Astrocyte (in vitro differentiated cells and primary cell): ENCODE data around the gene GDPD4. TPM values are rescaled to one million over a fixed set of nuclear protein-coding genes. Genes with fewer than 3 reads are reported as not detected.

Experiments used
- DNase-seq: peaks from one replicate; pipeline ENCODE4 v3.0.0-alpha.2; 2010; ENCODE audit warnings: low read depth
- FAIRE-seq: peaks from 2 replicates; lab custom pipeline; 2011; peaks lifted over from hg19 to GRCh38; lab: Jason Lieb, UNC
- H2AFZ ChIP-seq: 2 replicates; pipeline ENCODE4 v1.6.0; 2012; ENCODE audit warnings: low read depth, low read length, inconsistent platforms
- H3K27ac ChIP-seq: 2 replicates; pipeline ENCODE4 v1.5.1; 2011; ENCODE audit warnings: low read depth, low read length, inconsistent platforms
- H3K27me3 ChIP-seq: 2 replicates; pipeline ENCODE4 v1.6.0; 2011; ENCODE audit warnings: low read length, inconsistent platforms; ENCODE audit not compliant: insufficient read depth
- H3K36me3 ChIP-seq: 2 replicates; pipeline ENCODE4 v1.5.1; 2011; ENCODE audit warnings: low read length, inconsistent platforms; ENCODE audit not compliant: insufficient read depth
- H3K4me1 ChIP-seq: 2 replicates; pipeline ENCODE4 v1.5.1; 2011; ENCODE audit warnings: low read length, inconsistent platforms; ENCODE audit not compliant: insufficient read depth
- H3K4me2 ChIP-seq: 2 replicates; pipeline ENCODE4 v1.6.0; 2012; ENCODE audit warnings: low read length, inconsistent platforms
- H3K4me3 ChIP-seq: 2 replicates; pipeline ENCODE4 v1.5.1; 2011; ENCODE audit warnings: low read depth, mild to moderate bottlenecking, low read length, inconsistent platforms; ENCODE audit not compliant: insufficient read depth
- H3K79me2 ChIP-seq: 2 replicates; pipeline ENCODE4 v1.6.0; 2012; ENCODE audit warnings: mild to moderate bottlenecking, low read length, inconsistent platforms; ENCODE audit not compliant: insufficient read depth
- H3K9ac ChIP-seq: 2 replicates; pipeline ENCODE4 v1.6.0; 2012; ENCODE audit warnings: mild to moderate bottlenecking, low read length, inconsistent platforms
- H3K9me3 ChIP-seq: 2 replicates; pipeline ENCODE4 v1.5.1; 2012; ENCODE audit warnings: low read depth, mild to moderate bottlenecking, low read length, inconsistent platforms; ENCODE audit not compliant: insufficient read depth
- H4K20me1 ChIP-seq: 2 replicates; pipeline ENCODE4 v1.6.0; 2012; ENCODE audit warnings: low read length, inconsistent platforms; ENCODE audit not compliant: insufficient read depth
- H3K27ac Mint-ChIP-seq: one replicate; pipeline ENCODE4 v1.8.0; 2021; ENCODE audit warnings: mild to moderate bottlenecking, mixed read lengths; ENCODE audit not compliant: unreplicated experiment
- H3K27me3 Mint-ChIP-seq: one replicate; pipeline ENCODE4 v1.8.0; 2021; ENCODE audit warnings: low read depth, mixed read lengths; ENCODE audit not compliant: unreplicated experiment
- H3K36me3 Mint-ChIP-seq: one replicate; pipeline ENCODE4 v1.8.0; 2021; ENCODE audit warnings: low read depth, mixed read lengths; ENCODE audit not compliant: unreplicated experiment
- H3K4me1 Mint-ChIP-seq: one replicate; pipeline ENCODE4 v1.8.0; 2021; ENCODE audit warnings: low read depth, mixed read lengths; ENCODE audit not compliant: unreplicated experiment
- H3K4me3 Mint-ChIP-seq: one replicate; pipeline ENCODE4 v1.8.0; 2021; ENCODE audit warnings: mild to moderate bottlenecking, moderate library complexity, mixed read lengths; ENCODE audit not compliant: unreplicated experiment
- H3K9me3 Mint-ChIP-seq: one replicate; pipeline ENCODE4 v1.8.0; 2021; ENCODE audit warnings: mild to moderate bottlenecking, mixed read lengths; ENCODE audit not compliant: unreplicated experiment
- EZH2 ChIP-seq: IDR thresholded peaks from 2 replicates; pipeline ENCODE4 v1.6.1; 2012; ENCODE audit warnings: mild to moderate bottlenecking, low read length, inconsistent platforms; ENCODE audit not compliant: insufficient read depth
- total RNA-seq: library from RNA; stranded (reverse); gene quantifications from 2 replicates; pipeline ENCODE4 v1.2.1, GENCODE V29; 2021
- TF ChIP-seq, protein P1 (sequence below): IDR thresholded peaks from 2 replicates; pipeline ENCODE4 v1.5.1; 2011; ENCODE audit warnings: low read depth, mild to moderate bottlenecking, inconsistent platforms, low read length, moderate library complexity; ENCODE audit not compliant: insufficient read depth

The GDPD4 gene
- total RNA-seq, 1 donor from 2014 or later: not detected

DNA sequence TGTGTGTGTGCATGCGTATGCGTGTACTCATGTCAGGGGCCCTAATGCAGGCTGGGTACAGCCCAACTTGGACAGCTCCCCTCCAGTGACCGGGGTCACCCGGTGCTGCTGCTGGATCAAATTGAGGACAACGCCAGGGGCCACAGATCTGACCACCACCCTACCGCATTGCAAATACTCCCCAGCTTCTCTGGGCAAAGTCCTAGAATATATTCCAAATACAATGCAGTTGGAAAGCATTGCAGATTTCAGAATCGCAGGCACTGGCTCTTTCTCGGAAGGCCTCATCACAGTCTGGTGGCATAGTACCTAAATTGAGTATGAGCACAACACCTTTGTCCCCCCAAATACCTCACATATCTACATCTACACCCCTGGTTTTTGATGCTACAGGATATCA, 130.2 kb downstream of the GDPD4 start:
- H3K36me3 Mint-ChIP-seq: peaks cover 2% of the 10 kb centered on the region
- no peaks in the 10 kb centered on the region for H3K9me3 Mint-ChIP-seq
- no peak overlapping the region for H3K4me2 ChIP-seq
- H3K9me3 ChIP-seq: no peaks in the 10 kb centered on the region
- TF ChIP-seq, protein P1, sequence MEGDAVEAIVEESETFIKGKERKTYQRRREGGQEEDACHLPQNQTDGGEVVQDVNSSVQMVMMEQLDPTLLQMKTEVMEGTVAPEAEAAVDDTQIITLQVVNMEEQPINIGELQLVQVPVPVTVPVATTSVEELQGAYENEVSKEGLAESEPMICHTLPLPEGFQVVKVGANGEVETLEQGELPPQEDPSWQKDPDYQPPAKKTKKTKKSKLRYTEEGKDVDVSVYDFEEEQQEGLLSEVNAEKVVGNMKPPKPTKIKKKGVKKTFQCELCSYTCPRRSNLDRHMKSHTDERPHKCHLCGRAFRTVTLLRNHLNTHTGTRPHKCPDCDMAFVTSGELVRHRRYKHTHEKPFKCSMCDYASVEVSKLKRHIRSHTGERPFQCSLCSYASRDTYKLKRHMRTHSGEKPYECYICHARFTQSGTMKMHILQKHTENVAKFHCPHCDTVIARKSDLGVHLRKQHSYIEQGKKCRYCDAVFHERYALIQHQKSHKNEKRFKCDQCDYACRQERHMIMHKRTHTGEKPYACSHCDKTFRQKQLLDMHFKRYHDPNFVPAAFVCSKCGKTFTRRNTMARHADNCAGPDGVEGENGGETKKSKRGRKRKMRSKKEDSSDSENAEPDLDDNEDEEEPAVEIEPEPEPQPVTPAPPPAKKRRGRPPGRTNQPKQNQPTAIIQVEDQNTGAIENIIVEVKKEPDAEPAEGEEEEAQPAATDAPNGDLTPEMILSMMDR: no peak
- TF ChIP-seq EZH2: no peak
- no peak overlapping the region for H3K27ac ChIP-seq
- no peak for DNase-seq
- H3K36me3 ChIP-seq: no peaks in the 10 kb centered on the region
- H3K27me3 Mint-ChIP-seq: peaks cover 24% of the 10 kb centered on the region
- no peak overlapping the region for H3K4me3 Mint-ChIP-seq
- H3K4me3 ChIP-seq: no peak overlapping the region
- H3K4me1 Mint-ChIP-seq: peaks cover 8% of the 10 kb centered on the region
- H3K9ac ChIP-seq: no peak overlapping the region
- H4K20me1 ChIP-seq: no peaks in the 10 kb centered on the region
- H3K79me2 ChIP-seq: no peaks in the 10 kb centered on the region
- H3K27me3 ChIP-seq: no peaks in the 10 kb centered on the region
- no peak overlapping the region for H2AFZ ChIP-seq
- H3K27ac Mint-ChIP-seq: no peak overlapping the region
- FAIRE-seq: no peak
- no peaks in the 10 kb centered on the region for H3K4me1 ChIP-seq

- Mint-ChIP-seq H3K4me1 (peaks cover 8% of the 10 kb centered on the region), H3K4me3 (no peak overlapping the region)
Measured at GRCh38 chr11:77170107-77170506, 131.4 kb downstream of the GDPD4 start.

GRCh38 chr11:77167791-77168190, 133.7 kb downstream of the GDPD4 start:
- no peaks in the 10 kb centered on the region for H3K36me3 ChIP-seq
- no peak overlapping the region for H3K27ac Mint-ChIP-seq
- peaks cover 37% of the 10 kb centered on the region for H3K27me3 Mint-ChIP-seq
- no peak overlapping the region for H2AFZ ChIP-seq
- H3K9ac ChIP-seq: no peak overlapping the region
- H3K27me3 ChIP-seq: peaks cover 4% of the 10 kb centered on the region
- H3K79me2 ChIP-seq: no peaks in the 10 kb centered on the region
- no peaks in the 10 kb centered on the region for H3K4me1 ChIP-seq
- no peak overlapping the region for H3K4me3 Mint-ChIP-seq
- H3K4me1 Mint-ChIP-seq: peaks cover 8% of the 10 kb centered on the region
- DNase-seq (no peak), FAIRE-seq (no peak)
- H3K4me3 ChIP-seq: no peak overlapping the region
- no peaks in the 10 kb centered on the region for H3K9me3 Mint-ChIP-seq
- H3K9me3 ChIP-seq: no peaks in the 10 kb centered on the region
- no peaks in the 10 kb centered on the region for H3K36me3 Mint-ChIP-seq
- H3K4me2 ChIP-seq: no peak overlapping the region
- no peaks in the 10 kb centered on the region for H4K20me1 ChIP-seq
- no peak for TF ChIP-seq EZH2
- TF ChIP-seq, protein P1: no peak
- H3K27ac ChIP-seq: no peak overlapping the region

More at GRCh38 chr11:77170107-77170506, 131.4 kb downstream of the GDPD4 start:
- TF ChIP-seq, protein P1: no peak
- no peak for TF ChIP-seq EZH2
- Mint-ChIP-seq H3K9me3 (no peaks in the 10 kb centered on the region), H3K27ac (no peak overlapping the region), H3K36me3 (no peaks in the 10 kb centered on the region), H3K27me3 (peaks cover 32% of the 10 kb centered on the region)
- FAIRE-seq (no peak), DNase-seq (no peak)
- Histone ChIP-seq H3K27ac (no peak overlapping the region), H3K9me3 (no peaks in the 10 kb centered on the region), H3K4me1 (no peaks in the 10 kb centered on the region), H3K4me3 (no peak overlapping the region), H3K4me2 (no peak overlapping the region), H4K20me1 (no peaks in the 10 kb centered on the region), H2AFZ (no peak overlapping the region), H3K9ac (no peak overlapping the region), H3K79me2 (no peaks in the 10 kb centered on the region), H3K36me3 (no peaks in the 10 kb centered on the region), H3K27me3 (no peaks in the 10 kb centered on the region)
